OCI-M2 (cell line): ENCODE results near the gene BACE2.
"Not testable (repeated sequence)": the region's sequence is repeated elsewhere in the genome, so short reads cannot be mapped to it uniquely, and the experiment has no call there.

Experiments used
- DNase-seq: peaks from one replicate; lab custom pipeline; 2025; ENCODE audit not compliant: unreplicated experiment; lab: John Stamatoyannopoulos, UW

Gene BACE2

GRCh38 chr21:41236352-41236973 lies 68.5 kb downstream of the BACE2 start:
- DNase-seq: no peak

DNA sequence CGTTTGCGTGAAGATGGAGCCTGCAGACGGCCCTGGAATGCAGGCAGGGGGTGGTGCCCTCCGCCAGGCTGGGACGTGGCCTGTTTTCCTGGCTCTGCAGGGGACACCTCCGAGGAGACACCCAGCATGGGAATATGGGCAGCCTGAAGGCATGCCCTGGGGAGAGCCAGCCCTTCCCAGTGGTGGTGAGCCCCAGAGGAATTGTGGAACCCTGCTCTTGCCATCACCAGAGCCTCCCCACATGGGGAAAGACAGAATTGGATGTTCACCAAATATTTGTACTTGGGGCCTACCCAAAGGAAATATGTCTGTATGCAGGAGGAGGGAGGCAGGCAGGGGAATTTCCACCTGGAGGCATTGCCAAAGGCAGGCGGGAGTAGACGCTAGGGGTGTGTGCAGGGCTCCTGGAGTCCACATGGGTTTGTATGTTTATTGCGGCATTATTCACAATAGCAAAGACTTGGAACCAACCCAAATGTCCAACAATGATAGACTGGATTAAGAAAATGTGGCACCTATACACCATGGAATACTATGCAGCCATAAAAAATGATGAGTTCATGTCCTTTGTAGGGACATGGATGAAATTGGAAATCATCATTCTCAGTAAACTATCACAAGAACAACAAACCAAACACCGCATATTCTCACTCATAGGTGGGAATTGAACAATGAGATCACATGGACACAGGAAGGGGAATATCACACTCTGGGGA lies 70.3 kb downstream of the BACE2 start:
- DNase-seq: not testable (repeated sequence)

- no peak for DNase-seq
These were observed 72.1 kb downstream of the BACE2 start for GRCh38 chr21:41240040-41240439.

DNA sequence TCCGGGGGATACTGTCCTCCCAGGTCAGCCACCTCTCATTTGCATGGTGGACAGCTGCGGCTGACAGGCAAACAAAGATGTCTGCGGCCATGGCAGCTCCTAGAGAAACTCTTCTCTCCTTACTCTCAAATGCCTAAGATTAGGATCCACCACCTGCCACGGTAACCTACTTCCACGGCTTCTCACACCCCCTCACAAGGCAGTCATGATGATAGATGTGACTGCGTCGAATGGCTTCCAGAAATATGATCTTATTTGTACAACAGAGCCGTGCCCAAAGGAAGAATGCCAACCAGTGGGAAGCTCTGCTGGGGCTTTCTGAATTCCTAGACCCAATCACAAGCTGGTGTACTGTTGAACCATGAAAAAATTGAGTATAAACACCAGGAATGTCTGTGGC lies 73.4 kb downstream of the BACE2 start:
- no peak for DNase-seq

GRCh38 chr21:41242238-41242829 lies 74.4 kb downstream of the BACE2 start:
- no peak for DNase-seq

DNA sequence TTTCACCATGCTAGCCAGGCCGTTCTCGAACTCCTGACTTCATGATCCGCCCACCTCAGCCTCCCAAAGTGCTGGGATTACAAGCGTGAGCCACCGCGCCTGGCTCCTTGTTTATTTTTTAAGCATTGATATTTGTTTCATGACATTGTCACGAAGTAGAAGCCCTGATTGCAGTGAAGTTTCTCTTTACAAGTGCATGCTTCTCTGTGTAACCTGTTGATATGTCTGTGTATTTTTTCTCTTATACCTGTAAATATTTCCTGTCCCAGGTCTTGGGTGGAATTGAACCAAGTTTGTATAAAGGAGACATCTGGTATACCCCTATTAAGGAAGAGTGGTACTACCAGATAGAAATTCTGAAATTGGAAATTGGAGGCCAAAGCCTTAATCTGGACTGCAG lies 75.1 kb downstream of the BACE2 start:
- DNase-seq: no peak

DNA sequence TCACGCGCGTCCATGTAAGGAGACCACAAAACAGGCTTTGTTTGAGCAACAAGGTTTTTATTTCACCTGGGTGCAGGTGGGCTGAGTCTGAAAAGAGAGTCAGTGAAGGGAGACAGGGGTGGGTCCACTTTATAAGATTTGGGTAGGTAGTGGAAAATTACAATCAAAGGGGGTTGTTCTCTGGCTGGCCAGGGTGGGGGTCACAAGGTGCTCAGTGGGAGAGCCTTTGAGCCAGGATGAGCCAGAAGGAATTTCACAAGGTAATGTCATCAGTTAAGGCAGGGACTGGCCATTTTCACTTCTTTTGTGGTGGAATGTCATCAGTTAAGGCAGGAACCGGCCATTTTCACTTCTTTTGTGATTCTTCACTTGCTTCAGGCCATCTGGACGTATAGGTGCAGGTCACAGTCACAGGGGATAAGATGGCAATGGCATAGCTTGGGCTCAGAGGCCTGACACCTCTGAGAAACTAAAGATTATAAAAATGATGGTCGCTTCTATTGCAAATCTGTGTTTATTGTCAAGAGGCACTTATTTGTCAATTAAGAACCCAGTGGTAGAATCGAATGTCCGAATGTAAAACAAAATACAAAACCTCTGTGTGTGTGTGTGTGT lies 76.4 kb downstream of the BACE2 start:
- DNase-seq: not testable (repeated sequence)

- no peak for DNase-seq
These were observed 77.7 kb downstream of the BACE2 start for GRCh38 chr21:41245509-41246135.

DNA sequence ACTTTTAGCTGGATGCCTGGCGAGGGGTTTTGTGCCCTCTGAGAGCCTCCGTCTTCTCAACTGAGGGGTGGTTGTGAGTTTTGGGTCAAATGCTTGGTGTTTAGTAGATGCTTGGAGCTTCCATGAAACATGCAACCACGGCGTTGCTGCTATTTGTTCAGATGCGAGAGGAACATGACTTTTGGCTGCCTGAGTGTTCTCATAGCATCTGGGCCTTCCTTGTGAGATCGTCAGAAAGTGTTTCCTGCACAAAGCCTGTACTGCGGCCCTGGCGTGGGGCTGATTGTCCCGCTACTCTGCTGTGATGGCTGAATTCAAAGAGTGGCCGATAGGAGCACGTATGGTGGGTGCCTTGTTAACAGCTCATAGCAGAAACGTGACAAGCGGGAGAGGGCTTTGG lies 78.8 kb downstream of the BACE2 start:
- DNase-seq: no peak

DNA sequence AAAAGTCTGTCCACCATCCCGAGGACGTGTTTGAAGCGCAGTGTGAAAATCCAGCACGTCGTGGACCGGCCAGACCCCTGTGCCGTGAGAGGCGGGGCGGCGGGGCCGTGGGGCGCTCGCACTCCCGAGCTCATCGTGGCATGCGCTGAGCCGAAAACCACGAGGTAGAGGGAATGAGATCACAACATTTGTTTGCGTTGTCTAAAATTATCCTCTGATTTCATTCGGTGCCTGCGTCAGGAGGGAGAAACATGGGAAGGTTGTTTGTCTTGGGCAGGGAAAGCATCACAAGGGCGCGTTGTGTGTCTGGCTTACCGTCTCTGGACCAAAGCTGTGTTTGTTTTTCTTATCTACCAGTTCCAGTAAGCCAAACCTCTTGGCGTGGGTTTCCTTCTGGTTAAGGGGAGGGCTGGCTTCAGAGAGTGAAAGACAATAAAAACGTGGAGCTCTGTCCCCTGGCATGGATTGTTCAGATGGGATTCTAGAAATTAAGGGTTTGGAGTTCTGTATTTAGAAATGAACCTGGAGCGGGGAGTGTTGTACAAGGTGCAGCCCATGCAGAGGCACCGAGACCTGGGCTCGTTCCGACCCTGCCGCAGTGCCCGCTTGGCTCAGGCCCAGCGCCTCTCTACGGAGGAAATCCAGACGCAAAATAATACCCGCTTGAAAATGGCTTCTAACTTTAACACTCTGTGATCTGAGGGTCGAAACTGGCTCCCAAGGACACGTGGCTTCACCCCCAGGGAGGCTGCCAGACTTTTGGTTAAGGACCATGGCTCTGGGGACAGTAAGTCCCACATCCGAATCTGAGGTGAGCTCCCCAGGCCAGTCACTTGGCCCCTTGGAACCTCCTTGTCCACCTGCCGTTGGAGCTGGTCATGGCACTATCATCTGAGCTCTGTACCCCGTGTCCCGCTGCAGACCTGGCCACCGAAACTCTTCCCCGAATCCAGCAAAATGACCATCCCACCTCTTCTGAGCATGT lies 79.9 kb downstream of the BACE2 start:
- no peak for DNase-seq

DNA sequence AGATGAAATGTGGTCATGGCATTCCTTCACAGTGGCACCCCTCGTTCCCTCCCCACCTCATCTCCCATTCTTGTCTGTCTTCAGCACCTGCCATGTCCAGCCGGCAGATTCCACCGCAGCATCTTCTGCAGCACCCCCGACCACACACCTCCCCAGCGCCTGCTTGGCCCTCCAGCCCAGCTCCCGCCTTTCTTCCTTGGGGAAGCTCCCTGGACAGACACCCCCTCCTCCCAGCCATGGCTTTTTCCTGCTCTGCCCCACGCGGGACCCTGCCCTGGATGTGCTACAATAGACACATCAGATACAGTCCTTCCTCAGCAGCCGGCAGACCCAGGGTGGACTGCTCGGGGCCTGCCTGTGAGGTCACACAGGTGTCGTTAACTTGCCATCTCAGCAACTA lies 81.5 kb downstream of the BACE2 start:
- no peak for DNase-seq

DNA sequence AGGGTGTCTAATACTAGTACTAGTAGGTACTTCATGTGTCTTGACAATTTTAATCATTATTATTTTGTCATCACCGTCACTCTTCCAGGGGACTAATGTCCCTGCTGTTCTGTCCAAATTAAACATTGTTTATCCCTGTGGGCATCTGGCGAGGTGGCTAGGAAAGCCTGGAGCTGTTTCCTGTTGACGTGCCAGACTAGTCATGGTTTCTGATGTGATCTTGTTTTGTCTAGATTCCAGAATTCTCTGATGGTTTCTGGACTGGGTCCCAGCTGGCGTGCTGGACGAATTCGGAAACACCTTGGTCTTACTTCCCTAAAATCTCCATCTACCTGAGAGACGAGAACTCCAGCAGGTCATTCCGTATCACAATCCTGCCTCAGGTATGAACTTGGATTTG lies 82.6 kb downstream of the BACE2 start:
- DNase-seq: no peak

- DNase-seq: no peak
These were observed 84.1 kb downstream of the BACE2 start for GRCh38 chr21:41251961-41252642.

DNA sequence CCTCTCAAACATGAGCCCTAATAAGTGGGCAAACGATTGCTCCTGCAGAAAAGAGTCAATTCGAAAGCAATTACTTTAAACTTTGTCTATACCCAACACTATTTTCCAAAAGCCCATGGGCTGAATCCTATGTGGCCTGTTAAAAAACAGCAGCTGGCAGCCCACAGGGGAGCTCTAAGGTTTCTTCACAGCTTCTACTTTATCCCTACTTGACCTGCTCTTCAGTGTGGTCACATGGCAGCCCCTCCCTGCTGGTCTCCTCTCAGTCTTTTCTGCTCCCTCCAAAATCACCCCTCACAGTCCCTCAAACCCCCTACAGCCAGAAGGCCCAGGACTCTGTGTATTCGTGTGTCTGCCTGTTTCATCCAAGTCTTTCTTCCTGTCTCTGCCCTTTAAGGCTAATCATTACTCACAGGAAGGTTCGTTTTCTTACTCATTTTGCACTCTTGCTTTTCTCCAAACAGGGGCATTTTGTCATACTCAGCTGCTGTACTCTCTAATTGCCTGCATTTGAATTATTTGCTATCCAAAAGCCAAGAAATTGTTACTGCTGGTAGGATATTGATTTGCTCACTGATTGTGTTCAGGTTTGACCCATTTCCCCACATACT lies 86.2 kb downstream of the BACE2 start:
- no peak for DNase-seq

DNA sequence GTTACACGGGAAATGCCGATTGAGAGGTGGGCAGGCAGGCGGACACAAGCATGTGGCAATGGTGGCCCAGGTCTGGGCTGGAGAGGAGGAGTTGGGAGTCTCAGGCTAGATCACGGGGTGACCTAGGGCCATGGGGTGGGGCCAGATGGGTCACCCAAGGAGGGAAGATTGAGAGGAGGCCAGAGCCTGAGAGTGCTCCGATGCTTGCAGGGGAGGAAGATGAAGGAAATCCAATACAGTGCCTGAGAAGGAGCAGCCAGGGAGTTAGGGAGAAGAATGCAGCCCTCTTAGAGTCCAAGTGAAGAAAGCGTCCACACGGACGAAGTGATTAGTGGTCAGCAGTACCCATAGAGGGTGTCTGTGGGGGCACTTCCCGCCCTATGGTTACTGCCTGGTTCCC lies 87.2 kb downstream of the BACE2 start:
- no peak for DNase-seq

DNA sequence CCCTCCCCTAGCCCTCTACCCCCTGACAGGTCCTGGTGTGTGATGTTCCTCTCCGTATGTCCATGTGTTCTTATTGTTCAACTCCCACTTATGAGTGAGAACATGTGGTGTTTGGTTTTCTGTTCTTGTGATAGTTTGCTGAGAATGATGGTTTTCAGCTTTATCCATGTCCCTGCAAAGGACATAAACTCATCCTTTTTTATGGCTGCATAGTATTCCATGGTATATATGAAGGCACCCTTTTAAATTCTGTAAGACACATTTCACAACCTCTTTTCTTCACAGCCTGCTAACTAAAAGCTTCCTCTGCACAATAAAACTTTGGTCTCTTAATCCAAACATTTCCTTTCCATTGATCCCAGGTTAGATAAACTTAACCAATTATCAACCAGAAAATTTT lies 88.3 kb downstream of the BACE2 start:
- not testable (repeated sequence) for DNase-seq

GRCh38 chr21:41256771-41257702 lies 89.1 kb downstream of the BACE2 start:
- DNase-seq: no peak

- DNase-seq: no peak
These were observed 90.7 kb downstream of the BACE2 start for GRCh38 chr21:41258617-41259016.
